DOHH2 (cell line): Measurements from ENCODE around the gene LRRTM4.

Source experiments
- H3F3A ChIP-seq: fragments of 200-600 bp; sonication (generic), shearing (Covaris generic); 2 replicates; pipeline ENCODE4 v1.6.0; 2016; ENCODE audit warnings: antibody characterized with exemption, mild to moderate bottlenecking; ENCODE audit not compliant: control insufficient read depth, insufficient read depth
- H3K27ac ChIP-seq: fragments of 200-600 bp; sonication (generic); 2 replicates; pipeline ENCODE4 v1.5.1; 2014; ENCODE audit warnings: low read depth, mild to moderate bottlenecking, low read length, moderate library complexity
- H3K27me3 ChIP-seq: fragments of 200-600 bp; sonication (generic); 2 replicates; pipeline ENCODE4 v1.6.1; 2014; ENCODE audit warnings: mild to moderate bottlenecking, low read length, mixed read lengths; ENCODE audit not compliant: control insufficient read depth
- H3K36me3 ChIP-seq: fragments of 200-600 bp; sonication (generic); 2 replicates; pipeline ENCODE4 v1.6.1; 2014; ENCODE audit warnings: mild to moderate bottlenecking, low read length, moderate library complexity, mixed read lengths; ENCODE audit not compliant: control insufficient read depth
- H3K4me1 ChIP-seq: fragments of 200-600 bp; sonication (generic); 2 replicates; pipeline ENCODE4 v1.6.1; 2014; ENCODE audit warnings: mild to moderate bottlenecking, low read length, mixed read lengths; ENCODE audit not compliant: control insufficient read depth
- H3K4me2 ChIP-seq: fragments of 200-600 bp; sonication (generic); 2 replicates; pipeline ENCODE4 v1.6.0; 2014; ENCODE audit warnings: mild to moderate bottlenecking, low read length, moderate library complexity
- H3K4me3 ChIP-seq: fragments of 200-600 bp; sonication (generic); 2 replicates; pipeline ENCODE4 v1.5.1; 2014; ENCODE audit warnings: mild to moderate bottlenecking, low read length, mixed read lengths
- H3K79me2 ChIP-seq: fragments of 200-600 bp; sonication (generic); 2 replicates; pipeline ENCODE4 v1.6.1; 2014; ENCODE audit warnings: mild to moderate bottlenecking, low read length, mixed read lengths; ENCODE audit not compliant: control insufficient read depth
- H3K9me2 ChIP-seq: fragments of 200-600 bp; sonication (generic); replicated peaks from 2 replicates; pipeline ENCODE4 v1.6.1; 2014; ENCODE audit warnings: mild to moderate bottlenecking, low read length, mixed read lengths; ENCODE audit not compliant: control insufficient read depth
- H3K9me3 ChIP-seq: fragments of 200-600 bp; sonication (generic); 2 replicates; pipeline ENCODE4 v1.6.1; 2014; ENCODE audit warnings: antibody characterized with exemption, low read length, mixed read lengths; ENCODE audit not compliant: control insufficient read depth, insufficient read depth
- H4K20me1 ChIP-seq: fragments of 200-600 bp; sonication (generic); 2 replicates; pipeline ENCODE4 v1.6.0; 2014; ENCODE audit warnings: low read depth, mild to moderate bottlenecking, antibody characterized with exemption, low read length, moderate library complexity; ENCODE audit not compliant: control insufficient read depth, insufficient read depth
- CTCF ChIP-seq: fragments of 200-600 bp; sonication (generic); IDR thresholded peaks from one replicate; pipeline ENCODE4 v1.5.1; 2014; ENCODE audit warnings: antibody characterized with exemption, mild to moderate bottlenecking, low read depth, low read length; ENCODE audit not compliant: poor library complexity, severe bottlenecking
- EZH2phosphoT487 ChIP-seq: fragments of 200-600 bp; sonication (generic); IDR thresholded peaks from 2 replicates; pipeline ENCODE4 v1.6.1; 2017; ENCODE audit warnings: borderline replicate concordance, mild to moderate bottlenecking, antibody characterized with exemption, low read length, moderate library complexity, mixed read lengths

LRRTM4 gene

GRCh38 chr2:77470096-77470495, 52.1 kb downstream of the LRRTM4 start:
- Histone ChIP-seq H3K4me2 (no peak overlapping the region), H4K20me1 (no peaks in the 10 kb centered on the region), H3K27ac (no peak overlapping the region), H3K4me3 (no peak overlapping the region), H3K27me3 (no peaks in the 10 kb centered on the region), H3K9me2 (no peaks in the 10 kb centered on the region), H3K79me2 (no peaks in the 10 kb centered on the region), H3F3A (no peaks in the 10 kb centered on the region), H3K36me3 (no peaks in the 10 kb centered on the region), H3K9me3 (no peaks in the 10 kb centered on the region), H3K4me1 (no peaks in the 10 kb centered on the region)
- TF ChIP-seq EZH2phosphoT487 (no peak), CTCF (no peak)

- H3K36me3 ChIP-seq = no peaks in the 10 kb centered on the region
- H3K79me2 ChIP-seq = no peaks in the 10 kb centered on the region
- no peak overlapping the region for H3K4me2 ChIP-seq
- no peaks in the 10 kb centered on the region for H3F3A ChIP-seq
- H3K4me1 ChIP-seq = no peaks in the 10 kb centered on the region
- H3K9me2 ChIP-seq = no peaks in the 10 kb centered on the region
- H3K4me3 ChIP-seq = no peak overlapping the region
- no peak overlapping the region for H3K27ac ChIP-seq
- TF ChIP-seq CTCF (no peak), EZH2phosphoT487 (no peak)
- no peaks in the 10 kb centered on the region for H3K27me3 ChIP-seq
- no peaks in the 10 kb centered on the region for H3K9me3 ChIP-seq
- no peaks in the 10 kb centered on the region for H4K20me1 ChIP-seq
Observed at GRCh38 chr2:77469106-77469505, 53.1 kb downstream of the LRRTM4 start.

- H3K79me2 ChIP-seq = no peaks in the 10 kb centered on the region
- H3K36me3 ChIP-seq = no peaks in the 10 kb centered on the region
- no peaks in the 10 kb centered on the region for H4K20me1 ChIP-seq
- TF ChIP-seq CTCF (no peak), EZH2phosphoT487 (no peak)
- H3K4me1 ChIP-seq = no peaks in the 10 kb centered on the region
- no peak overlapping the region for H3K27ac ChIP-seq
- H3K4me2 ChIP-seq = no peak overlapping the region
- H3F3A ChIP-seq = no peaks in the 10 kb centered on the region
- H3K9me2 ChIP-seq = no peaks in the 10 kb centered on the region
- no peaks in the 10 kb centered on the region for H3K27me3 ChIP-seq
- H3K9me3 ChIP-seq = no peaks in the 10 kb centered on the region
- H3K4me3 ChIP-seq = no peak overlapping the region
Observed at GRCh38 chr2:77459840-77460239, 62.3 kb downstream of the LRRTM4 start.

- no peak overlapping the region for H3K27ac ChIP-seq
- no peaks in the 10 kb centered on the region for H3K36me3 ChIP-seq
- H3F3A ChIP-seq = no peaks in the 10 kb centered on the region
- no peaks in the 10 kb centered on the region for H3K4me1 ChIP-seq
- no peaks in the 10 kb centered on the region for H3K9me2 ChIP-seq
- H4K20me1 ChIP-seq = no peaks in the 10 kb centered on the region
- no peak overlapping the region for H3K4me3 ChIP-seq
- no peak overlapping the region for H3K4me2 ChIP-seq
- H3K9me3 ChIP-seq = no peaks in the 10 kb centered on the region
- TF ChIP-seq EZH2phosphoT487 = no peak
- no peak for TF ChIP-seq CTCF
- H3K27me3 ChIP-seq = no peaks in the 10 kb centered on the region
- no peaks in the 10 kb centered on the region for H3K79me2 ChIP-seq
Observed at GRCh38 chr2:77458216-77458615, 64.0 kb downstream of the LRRTM4 start.
